Measurements from ENCODE around the gene RBMS3.

DNA sequence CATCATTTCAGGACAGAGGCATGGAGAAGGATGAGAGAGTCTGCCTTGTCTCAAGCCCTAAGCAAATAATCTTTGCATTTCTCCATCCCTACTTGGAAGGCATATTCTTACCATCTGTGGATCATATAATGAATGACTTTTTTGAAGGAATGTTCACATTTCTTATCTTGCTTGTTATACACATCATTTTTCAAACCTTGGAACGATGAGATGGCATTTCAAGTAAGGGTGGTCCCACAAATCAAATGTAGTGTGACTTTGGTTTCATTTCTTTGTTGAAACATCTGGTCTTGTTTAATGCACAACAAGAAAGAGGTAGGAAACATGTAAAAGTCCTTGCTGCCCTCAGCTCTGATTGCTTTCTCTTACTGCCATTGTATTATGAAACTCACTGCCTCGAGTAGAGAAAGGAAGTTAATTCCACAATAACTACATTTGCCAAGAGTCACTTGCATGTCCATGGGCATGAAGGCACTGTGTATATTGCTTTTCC, 32.1 kb downstream of the RBMS3 start:
- no peak for TF ChIP-seq EZH2phosphoT487 (IDR thresholded peaks at IDR 0.05; ENCODE audit: low read depth, severe bottlenecking, unreplicated experiment)
- TF ChIP-seq, protein P1, sequence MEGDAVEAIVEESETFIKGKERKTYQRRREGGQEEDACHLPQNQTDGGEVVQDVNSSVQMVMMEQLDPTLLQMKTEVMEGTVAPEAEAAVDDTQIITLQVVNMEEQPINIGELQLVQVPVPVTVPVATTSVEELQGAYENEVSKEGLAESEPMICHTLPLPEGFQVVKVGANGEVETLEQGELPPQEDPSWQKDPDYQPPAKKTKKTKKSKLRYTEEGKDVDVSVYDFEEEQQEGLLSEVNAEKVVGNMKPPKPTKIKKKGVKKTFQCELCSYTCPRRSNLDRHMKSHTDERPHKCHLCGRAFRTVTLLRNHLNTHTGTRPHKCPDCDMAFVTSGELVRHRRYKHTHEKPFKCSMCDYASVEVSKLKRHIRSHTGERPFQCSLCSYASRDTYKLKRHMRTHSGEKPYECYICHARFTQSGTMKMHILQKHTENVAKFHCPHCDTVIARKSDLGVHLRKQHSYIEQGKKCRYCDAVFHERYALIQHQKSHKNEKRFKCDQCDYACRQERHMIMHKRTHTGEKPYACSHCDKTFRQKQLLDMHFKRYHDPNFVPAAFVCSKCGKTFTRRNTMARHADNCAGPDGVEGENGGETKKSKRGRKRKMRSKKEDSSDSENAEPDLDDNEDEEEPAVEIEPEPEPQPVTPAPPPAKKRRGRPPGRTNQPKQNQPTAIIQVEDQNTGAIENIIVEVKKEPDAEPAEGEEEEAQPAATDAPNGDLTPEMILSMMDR (IDR thresholded peaks at IDR 0.05; ENCODE audit: poor library complexity), result no peak
- TF ChIP-seq EZH2 (IDR thresholded peaks at IDR 0.05; ENCODE audit: borderline replicate concordance), result no peak

Data from hepatocyte (in vitro differentiated cells).